HepG2 (cell line): ENCODE data around the gene ZKSCAN4. TPM values are rescaled to one million over a fixed set of nuclear protein-coding genes. Genes with fewer than 3 reads are reported as not detected.

Source experiments
- BCL3 ChIP-seq: sonication (generic); formaldehyde crosslinking; IDR thresholded peaks from 2 replicates; pipeline ENCODE4 v1.5.1; 2020; ENCODE audit warnings: mild to moderate bottlenecking, missing genetic modification reagents, moderate library complexity
- CENPX ChIP-seq: sonication (generic); formaldehyde crosslinking; IDR thresholded peaks from 2 replicates; pipeline ENCODE4 v1.9.0; 2021; ENCODE audit warnings: mild to moderate bottlenecking, missing genetic modification reagents, moderate library complexity
- ESRRA ChIP-seq: sonication (generic); formaldehyde crosslinking; IDR thresholded peaks from 2 replicates; pipeline ENCODE4 v1.5.1; 2020; ENCODE audit warnings: mild to moderate bottlenecking, low read depth, missing genetic modification reagents
- JUN ChIP-seq: sonication (generic); formaldehyde crosslinking; IDR thresholded peaks from 2 replicates; pipeline ENCODE4 v1.4.0; 2020; ENCODE audit warnings: mild to moderate bottlenecking, missing genetic modification reagents
- KDM5A ChIP-seq: fragments of 200-600 bp; sonication (generic); IDR thresholded peaks from 2 replicates; pipeline ENCODE4 v1.7.0; 2018; ENCODE audit warnings: antibody characterized with exemption, mild to moderate bottlenecking, low read length, borderline replicate concordance
- MIXL1 ChIP-seq: IDR thresholded peaks from 2 replicates; pipeline ENCODE4 v1.6.1; 2016
- RFX5 ChIP-seq: IDR thresholded peaks from 2 replicates; pipeline ENCODE4 v1.6.1; 2011; ENCODE audit warnings: low read depth, low read length, improper control_type of control experiment
- TAF15 ChIP-seq: fragments of 200-400 bp; formaldehyde crosslinking; IDR thresholded peaks from one replicate; pipeline ENCODE4 v1.6.1; 2018; ENCODE audit warnings: mild to moderate bottlenecking, low read depth, low read length; ENCODE audit not compliant: poor library complexity, severe bottlenecking
- ZBTB42 ChIP-seq: sonication (generic); formaldehyde crosslinking; IDR thresholded peaks from 2 replicates; pipeline ENCODE4 v1.5.0; 2020; ENCODE audit warnings: mild to moderate bottlenecking, missing genetic modification reagents
- ZNF224 ChIP-seq: sonication (generic); formaldehyde crosslinking; IDR thresholded peaks from 2 replicates; pipeline ENCODE4 v1.5.0; 2020; ENCODE audit warnings: mild to moderate bottlenecking, missing genetic modification reagents
- ZNF431 ChIP-seq: sonication (generic); formaldehyde crosslinking; IDR thresholded peaks from 2 replicates; pipeline ENCODE4 v1.9.0; 2022; ENCODE audit warnings: missing genetic modification reagents, low read depth, mild to moderate bottlenecking, borderline replicate concordance
- ZNF460 ChIP-seq: sonication (generic); formaldehyde crosslinking; IDR thresholded peaks from 2 replicates; pipeline ENCODE4 v1.5.1; 2020; ENCODE audit warnings: missing genetic modification reagents, mild to moderate bottlenecking, borderline replicate concordance
- ZNF496 ChIP-seq: sonication (generic); formaldehyde crosslinking; IDR thresholded peaks from 2 replicates; pipeline ENCODE4 v1.8.1; 2023; ENCODE audit warnings: mild to moderate bottlenecking, moderate library complexity, missing genetic modification reagents; ENCODE audit not compliant: insufficient replicate concordance
- ZNF883 ChIP-seq: sonication (generic); formaldehyde crosslinking; IDR thresholded peaks from 2 replicates; pipeline ENCODE4 v1.5.1; 2020; ENCODE audit warnings: mild to moderate bottlenecking, missing genetic modification reagents; ENCODE audit errors: not compliant biosample characterization
- ZZZ3 ChIP-seq: sonication (generic); formaldehyde crosslinking; IDR thresholded peaks from 2 replicates; pipeline ENCODE4 v1.4.0; 2020; ENCODE audit warnings: missing genetic modification reagents, mild to moderate bottlenecking, borderline replicate concordance
- polyA plus RNA-seq, 8 experiments: library from polyadenylated mRNA; depleted of rRNA in 3 of 8; stranded (reverse) in 7 of 8; unstranded in 1 of 8; fragments of >200 nt; fragmentation: Illumina TruSeq in 4 of 8; extraction: Trizol in 4 of 8; gene quantifications; 2 replicates each; pipeline versions ENCODE4 v1.2.1 to v1.2.3, GENCODE V29; 2011 to 2016; ENCODE audit warnings: low read depth in 4 of 8, missing spikeins in 1 of 8, mixed read lengths in 1 of 8; ENCODE audit not compliant: insufficient read depth in 1 of 8
- total RNA-seq, 5 experiments: library from RNA; depleted of rRNA; stranded (reverse); fragments of >200 nt; fragmentation: Illumina TruSeq; extraction: Trizol; gene quantifications; 2 replicates each; pipeline ENCODE4 v1.2.3, GENCODE V29; 2016; ENCODE audit warnings: low read depth in 1 of 5
- TF ChIP-seq, protein P1 (sequence below): sonication (generic); formaldehyde crosslinking; IDR thresholded peaks from 2 replicates; pipeline ENCODE4 v1.8.1; 2022; ENCODE audit warnings: low read depth, mild to moderate bottlenecking, missing genetic modification reagents
- TF ChIP-seq, protein P2 (sequence below): sonication (generic); formaldehyde crosslinking; IDR thresholded peaks from 2 replicates; pipeline ENCODE4 v1.4.0; 2020; ENCODE audit warnings: missing genetic modification reagents, mild to moderate bottlenecking, borderline replicate concordance
- TF ChIP-seq, protein P3 (sequence below): IDR thresholded peaks from 2 replicates; pipeline ENCODE4 v1.6.1; 2016; ENCODE audit warnings: control low read depth
- TF ChIP-seq, protein P4 (sequence below): sonication (generic); formaldehyde crosslinking; IDR thresholded peaks from 2 replicates; pipeline ENCODE4 v1.5.0; 2020; ENCODE audit warnings: missing genetic modification reagents

The ZKSCAN4 gene
- total and polyA plus RNA-seq, 2 of the 13 experiments (the other 11 are each of a cell fraction or from before 2014, with no cell fraction given): 2.9 to 7.8 TPM

- TF ChIP-seq, protein P1, sequence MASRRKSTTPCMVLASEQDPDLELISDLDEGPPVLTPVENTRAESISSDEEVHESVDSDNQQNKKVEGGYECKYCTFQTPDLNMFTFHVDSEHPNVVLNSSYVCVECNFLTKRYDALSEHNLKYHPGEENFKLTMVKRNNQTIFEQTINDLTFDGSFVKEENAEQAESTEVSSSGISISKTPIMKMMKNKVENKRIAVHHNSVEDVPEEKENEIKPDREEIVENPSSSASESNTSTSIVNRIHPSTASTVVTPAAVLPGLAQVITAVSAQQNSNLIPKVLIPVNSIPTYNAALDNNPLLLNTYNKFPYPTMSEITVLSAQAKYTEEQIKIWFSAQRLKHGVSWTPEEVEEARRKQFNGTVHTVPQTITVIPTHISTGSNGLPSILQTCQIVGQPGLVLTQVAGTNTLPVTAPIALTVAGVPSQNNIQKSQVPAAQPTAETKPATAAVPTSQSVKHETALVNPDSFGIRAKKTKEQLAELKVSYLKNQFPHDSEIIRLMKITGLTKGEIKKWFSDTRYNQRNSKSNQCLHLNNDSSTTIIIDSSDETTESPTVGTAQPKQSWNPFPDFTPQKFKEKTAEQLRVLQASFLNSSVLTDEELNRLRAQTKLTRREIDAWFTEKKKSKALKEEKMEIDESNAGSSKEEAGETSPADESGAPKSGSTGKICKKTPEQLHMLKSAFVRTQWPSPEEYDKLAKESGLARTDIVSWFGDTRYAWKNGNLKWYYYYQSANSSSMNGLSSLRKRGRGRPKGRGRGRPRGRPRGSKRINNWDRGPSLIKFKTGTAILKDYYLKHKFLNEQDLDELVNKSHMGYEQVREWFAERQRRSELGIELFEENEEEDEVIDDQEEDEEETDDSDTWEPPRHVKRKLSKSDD (CRISPR knock-in tag): no peak
- no peak for TF ChIP-seq ZNF496 (CRISPR knock-in tag)
- no peak for TF ChIP-seq RFX5
- TF ChIP-seq, protein P2, sequence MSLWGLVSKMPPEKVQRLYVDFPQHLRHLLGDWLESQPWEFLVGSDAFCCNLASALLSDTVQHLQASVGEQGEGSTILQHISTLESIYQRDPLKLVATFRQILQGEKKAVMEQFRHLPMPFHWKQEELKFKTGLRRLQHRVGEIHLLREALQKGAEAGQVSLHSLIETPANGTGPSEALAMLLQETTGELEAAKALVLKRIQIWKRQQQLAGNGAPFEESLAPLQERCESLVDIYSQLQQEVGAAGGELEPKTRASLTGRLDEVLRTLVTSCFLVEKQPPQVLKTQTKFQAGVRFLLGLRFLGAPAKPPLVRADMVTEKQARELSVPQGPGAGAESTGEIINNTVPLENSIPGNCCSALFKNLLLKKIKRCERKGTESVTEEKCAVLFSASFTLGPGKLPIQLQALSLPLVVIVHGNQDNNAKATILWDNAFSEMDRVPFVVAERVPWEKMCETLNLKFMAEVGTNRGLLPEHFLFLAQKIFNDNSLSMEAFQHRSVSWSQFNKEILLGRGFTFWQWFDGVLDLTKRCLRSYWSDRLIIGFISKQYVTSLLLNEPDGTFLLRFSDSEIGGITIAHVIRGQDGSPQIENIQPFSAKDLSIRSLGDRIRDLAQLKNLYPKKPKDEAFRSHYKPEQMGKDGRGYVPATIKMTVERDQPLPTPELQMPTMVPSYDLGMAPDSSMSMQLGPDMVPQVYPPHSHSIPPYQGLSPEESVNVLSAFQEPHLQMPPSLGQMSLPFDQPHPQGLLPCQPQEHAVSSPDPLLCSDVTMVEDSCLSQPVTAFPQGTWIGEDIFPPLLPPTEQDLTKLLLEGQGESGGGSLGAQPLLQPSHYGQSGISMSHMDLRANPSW (CRISPR knock-in tag): no peak
- TF ChIP-seq ZNF431: no peak; the same call in 1 of the 2 replicates
- TF ChIP-seq BCL3: no peak
- peak; percentile 76; the same call in 1 of the 2 replicates for TF ChIP-seq KDM5A
- no peak for TF ChIP-seq ZNF224
- TF ChIP-seq ZZZ3 (CRISPR knock-in tag): peak; percentile 40; the same call in 1 of the 2 replicates
- no peak for TF ChIP-seq ZNF883
- TF ChIP-seq ESRRA (CRISPR knock-in tag): peak; percentile 32; the same call in 1 of the 2 replicates
- TF ChIP-seq JUN: no peak; the same call in 1 of the 2 replicates
- TF ChIP-seq MIXL1: 0 out of 2 replicates have a peak, but pooled peaks have one; percentile 5
- TF ChIP-seq, protein P3, sequence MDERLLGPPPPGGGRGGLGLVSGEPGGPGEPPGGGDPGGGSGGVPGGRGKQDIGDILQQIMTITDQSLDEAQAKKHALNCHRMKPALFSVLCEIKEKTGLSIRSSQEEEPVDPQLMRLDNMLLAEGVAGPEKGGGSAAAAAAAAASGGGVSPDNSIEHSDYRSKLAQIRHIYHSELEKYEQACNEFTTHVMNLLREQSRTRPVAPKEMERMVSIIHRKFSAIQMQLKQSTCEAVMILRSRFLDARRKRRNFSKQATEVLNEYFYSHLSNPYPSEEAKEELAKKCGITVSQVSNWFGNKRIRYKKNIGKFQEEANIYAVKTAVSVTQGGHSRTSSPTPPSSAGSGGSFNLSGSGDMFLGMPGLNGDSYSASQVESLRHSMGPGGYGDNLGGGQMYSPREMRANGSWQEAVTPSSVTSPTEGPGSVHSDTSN (CRISPR knock-in tag): no peak
- TF ChIP-seq CENPX (CRISPR knock-in tag): no peak
- TF ChIP-seq TAF15: no peak
- TF ChIP-seq, protein P4, sequence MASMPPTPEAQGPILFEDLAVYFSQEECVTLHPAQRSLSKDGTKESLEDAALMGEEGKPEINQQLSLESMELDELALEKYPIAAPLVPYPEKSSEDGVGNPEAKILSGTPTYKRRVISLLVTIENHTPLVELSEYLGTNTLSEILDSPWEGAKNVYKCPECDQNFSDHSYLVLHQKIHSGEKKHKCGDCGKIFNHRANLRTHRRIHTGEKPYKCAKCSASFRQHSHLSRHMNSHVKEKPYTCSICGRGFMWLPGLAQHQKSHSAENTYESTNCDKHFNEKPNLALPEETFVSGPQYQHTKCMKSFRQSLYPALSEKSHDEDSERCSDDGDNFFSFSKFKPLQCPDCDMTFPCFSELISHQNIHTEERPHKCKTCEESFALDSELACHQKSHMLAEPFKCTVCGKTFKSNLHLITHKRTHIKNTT (CRISPR knock-in tag): no peak
- TF ChIP-seq ZNF460 (CRISPR knock-in tag): no peak
- TF ChIP-seq ZBTB42: no peak
Observed at GRCh38 chr6:28218312-28219248, 33.5 kb downstream of the ZKSCAN4 start (continued).
